Measurements from ENCODE around the gene UCN.

DNA sequence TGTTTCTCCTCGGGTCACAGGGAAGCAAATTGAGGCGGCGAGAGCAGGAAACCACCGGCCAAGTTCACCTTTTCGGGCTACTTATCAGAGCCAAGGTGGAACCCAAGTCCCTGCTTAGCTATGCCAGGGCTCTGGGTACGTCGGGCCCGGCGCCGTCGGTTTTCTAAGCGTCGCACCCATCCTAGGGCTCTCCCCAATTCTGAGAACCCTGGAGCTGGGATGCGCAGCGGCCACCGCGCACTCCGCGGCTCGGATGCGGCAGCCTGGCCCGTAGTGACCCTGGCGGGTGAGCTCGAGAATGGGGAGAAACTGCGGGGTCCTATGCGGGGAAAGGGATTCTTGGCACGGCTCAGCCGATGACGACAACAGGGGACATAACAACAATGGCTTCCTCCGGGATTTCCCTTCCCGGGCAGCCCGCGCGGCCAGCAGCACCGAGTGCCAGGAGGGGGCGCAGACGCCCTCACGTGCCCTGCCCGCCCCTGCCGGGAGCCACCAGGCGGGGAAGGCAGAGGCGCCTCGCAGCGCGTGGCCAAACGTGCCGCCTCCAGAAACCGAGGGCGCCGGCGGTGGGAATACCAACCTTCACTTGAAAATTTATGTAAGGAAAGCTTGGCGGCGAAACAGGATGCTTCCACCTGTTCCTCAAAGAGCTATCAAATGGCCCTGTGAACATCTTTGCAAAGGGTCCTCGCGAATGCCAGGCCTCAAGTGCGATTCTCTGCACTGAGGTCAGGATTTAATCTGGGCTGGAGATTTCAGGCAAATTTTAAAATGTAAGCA is 43.3 kb downstream of the UCN start:
- TF ChIP-seq POLR2AphosphoS5 (IDR thresholded peaks at IDR 0.05; ENCODE audit: borderline replicate concordance, low read depth, low read length) = no peak
- no peak for TF ChIP-seq EZH2 (IDR thresholded peaks at IDR 0.05)

Data from SK-N-MC (cell line).